Caco-2 (cell line): Measurements from ENCODE around the gene CBX4. TPM values are rescaled to one million over a fixed set of nuclear protein-coding genes. Genes with fewer than 3 reads are reported as not detected.
A peak's percentile ranks its signal among the peaks of the same experiment; 100 is the strongest.

ENCODE experiments used
- BruUV-seq: library from RNA; stranded (reverse); fragments of 400-500 nt; replicated peaks from 2 replicates; lab custom pipeline; 2021; lab: Mats Ljungman, UMichigan
- CTCF ChIA-PET: fragments of 300-600 bp; sonication (Branson Sonifier 250); formaldehyde crosslinking; loops from one replicate; lab custom pipeline; 2022; ENCODE audit warnings: antibody characterized with exemption; lab: Charles Lee
- POLR2A ChIA-PET: fragments of 300-600 bp; sonication (Branson Sonifier 250); formaldehyde crosslinking; loops from one replicate; lab custom pipeline; 2022; ENCODE audit warnings: antibody characterized with exemption; lab: Charles Lee
- DNase-seq, 2 experiments: peaks; one replicate each; pipeline versions ENCODE4 v3.0.0 to v3.0.0-alpha.2; 2020 to 2022
- H3K27me3 ChIP-seq: replicated peaks from 2 replicates; pipeline ENCODE4 v1.6.0; 2011; ENCODE audit warnings: low read length; ENCODE audit not compliant: control insufficient read depth, insufficient read depth
- H3K36me3 ChIP-seq: 2 replicates; pipeline ENCODE4 v1.5.1; 2011; ENCODE audit warnings: low read length; ENCODE audit not compliant: control insufficient read depth, insufficient read depth
- H3K4me1 ChIP-seq: fragments of 250-450 bp; sonication (Bioruptor Pico); 2 replicates; pipeline ENCODE4 v1.5.1; 2020; ENCODE audit warnings: mild to moderate bottlenecking
- H3K4me3 ChIP-seq: 2 replicates; pipeline ENCODE4 v1.5.1; 2011; ENCODE audit warnings: low read depth, mild to moderate bottlenecking, control low read depth, low read length
- H3K9me3 ChIP-seq: fragments of 250-450 bp; sonication (Bioruptor Pico); 2 replicates; pipeline ENCODE4 v1.5.1; 2020; ENCODE audit warnings: mild to moderate bottlenecking, moderate library complexity
- H3K27ac Mint-ChIP-seq: one replicate; pipeline ENCODE4 v1.8.0; 2022; ENCODE audit warnings: mixed read lengths; ENCODE audit not compliant: unreplicated experiment
- H3K27me3 Mint-ChIP-seq: one replicate; pipeline ENCODE4 v1.8.0; 2022; ENCODE audit warnings: mixed read lengths; ENCODE audit not compliant: insufficient read depth, unreplicated experiment
- H3K36me3 Mint-ChIP-seq: one replicate; pipeline ENCODE4 v1.8.0; 2022; ENCODE audit warnings: mild to moderate bottlenecking, mixed read lengths; ENCODE audit not compliant: insufficient read depth, unreplicated experiment
- H3K4me1 Mint-ChIP-seq: one replicate; pipeline ENCODE4 v1.8.0; 2022; ENCODE audit warnings: low read depth, mixed read lengths; ENCODE audit not compliant: unreplicated experiment
- H3K4me3 Mint-ChIP-seq: one replicate; pipeline ENCODE4 v1.8.0; 2022; ENCODE audit warnings: mild to moderate bottlenecking, moderate library complexity, mixed read lengths; ENCODE audit not compliant: unreplicated experiment
- H3K9me3 Mint-ChIP-seq: one replicate; pipeline ENCODE4 v1.8.0; 2022; ENCODE audit warnings: mixed read lengths; ENCODE audit not compliant: unreplicated experiment
- intact Hi-C: fragments of 100-400 bp; cut with micrococcal nuclease; formaldehyde crosslinking; loops from one replicate; pipeline ENCODE4 v1.10.0; 2022; ENCODE audit not compliant: unreplicated experiment
- total RNA-seq: library from RNA; stranded (reverse); gene quantifications from 2 replicates; pipeline ENCODE4 v1.2.3, GENCODE V29; 2022
- TF ChIP-seq, protein P1 (sequence below), 2 experiments: fragments of 200-600 bp in 1 of 2; IDR thresholded peaks; 1 replicate in 1 of 2; 2 replicates in 1 of 2; pipeline versions ENCODE4 v1.5.1 to v1.8.0; 2011 to 2022; ENCODE audit warnings: antibody characterized with exemption in 1 of 2, control low read depth in 1 of 2, inconsistent platforms in 1 of 2, low read depth in 1 of 2, low read length in 1 of 2, mild to moderate bottlenecking in 1 of 2, moderate library complexity in 1 of 2; ENCODE audit not compliant: insufficient read depth in 1 of 2, severe bottlenecking in 1 of 2, unreplicated experiment in 1 of 2

Gene CBX4
- total RNA-seq, 1 experiment from 2014 or later = 114 TPM

DNA sequence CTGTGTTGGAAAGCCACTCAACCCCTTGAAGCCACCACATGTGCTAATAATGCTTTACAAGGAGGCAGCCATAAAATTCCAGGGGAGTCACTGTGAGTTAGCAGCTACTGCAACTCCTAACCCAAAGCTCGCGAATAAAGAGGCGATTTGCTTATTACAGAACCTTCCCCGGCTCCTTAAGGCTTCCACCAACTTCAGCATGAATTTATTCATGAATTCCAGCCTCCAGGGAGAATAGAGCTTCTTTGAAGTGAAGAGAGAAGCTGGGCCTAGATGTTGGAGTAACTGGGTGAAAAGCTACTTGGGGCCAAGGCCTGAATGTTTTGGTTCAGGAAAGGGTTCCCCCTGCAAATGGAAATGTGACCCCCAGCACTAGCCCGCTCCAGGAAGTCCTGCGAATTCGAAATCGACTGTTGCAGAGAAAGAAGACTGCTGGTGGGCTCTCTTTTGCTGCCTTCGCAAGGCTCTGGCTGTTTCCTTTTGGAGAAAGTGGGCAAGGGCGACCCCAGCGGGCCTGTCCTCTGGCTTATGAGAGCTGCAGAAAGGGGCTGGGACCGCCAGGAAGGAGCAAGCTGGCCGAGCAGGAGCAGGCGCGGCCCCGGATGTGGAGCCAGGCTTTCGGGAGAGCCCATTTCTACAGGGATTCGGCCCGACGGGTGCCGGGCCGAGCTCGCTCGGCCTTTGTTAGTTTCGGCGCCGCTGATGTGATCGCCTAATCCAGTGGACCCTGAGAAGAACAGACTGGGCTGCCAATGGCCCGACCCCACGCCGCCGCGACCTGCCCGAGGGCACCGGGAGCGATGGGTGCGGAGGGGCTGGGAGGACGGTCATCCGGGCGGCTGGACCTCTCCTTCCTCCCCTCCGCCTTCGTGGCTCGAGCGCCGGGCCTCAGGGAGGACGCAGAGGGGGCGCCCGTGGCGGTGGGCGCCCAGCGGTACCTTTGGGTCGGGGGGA lies 50.0 kb downstream of the CBX4 start:
- H3K36me3 ChIP-seq = no peaks in the 10 kb centered on the region
- H3K4me3 Mint-ChIP-seq = no peak overlapping the region
- no peak for DNase-seq
- H3K9me3 ChIP-seq = no peaks in the 10 kb centered on the region
- ChIA-PET POLR2A (interaction anchor here (0.6 to 0.8 kb wide), 3 partner anchors 8 to 56 kb away, joined by 3 to 8 read pairs (median 4); partner anchors contain the start of gene CBX8), CTCF (interaction anchor here (0.9 to 1.2 kb wide), 3 partner anchors 22 to 47 kb away, joined by 3 to 5 read pairs (median 3); no protein-coding TSS in a partner anchor)
- TF ChIP-seq, protein P1, sequence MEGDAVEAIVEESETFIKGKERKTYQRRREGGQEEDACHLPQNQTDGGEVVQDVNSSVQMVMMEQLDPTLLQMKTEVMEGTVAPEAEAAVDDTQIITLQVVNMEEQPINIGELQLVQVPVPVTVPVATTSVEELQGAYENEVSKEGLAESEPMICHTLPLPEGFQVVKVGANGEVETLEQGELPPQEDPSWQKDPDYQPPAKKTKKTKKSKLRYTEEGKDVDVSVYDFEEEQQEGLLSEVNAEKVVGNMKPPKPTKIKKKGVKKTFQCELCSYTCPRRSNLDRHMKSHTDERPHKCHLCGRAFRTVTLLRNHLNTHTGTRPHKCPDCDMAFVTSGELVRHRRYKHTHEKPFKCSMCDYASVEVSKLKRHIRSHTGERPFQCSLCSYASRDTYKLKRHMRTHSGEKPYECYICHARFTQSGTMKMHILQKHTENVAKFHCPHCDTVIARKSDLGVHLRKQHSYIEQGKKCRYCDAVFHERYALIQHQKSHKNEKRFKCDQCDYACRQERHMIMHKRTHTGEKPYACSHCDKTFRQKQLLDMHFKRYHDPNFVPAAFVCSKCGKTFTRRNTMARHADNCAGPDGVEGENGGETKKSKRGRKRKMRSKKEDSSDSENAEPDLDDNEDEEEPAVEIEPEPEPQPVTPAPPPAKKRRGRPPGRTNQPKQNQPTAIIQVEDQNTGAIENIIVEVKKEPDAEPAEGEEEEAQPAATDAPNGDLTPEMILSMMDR (IDR thresholded peaks at IDR 0.05; ENCODE audit: insufficient read depth in 1 of 2, low read depth in 1 of 2, low read length in 1 of 2, severe bottlenecking in 1 of 2, unreplicated experiment in 1 of 2) = no peak
- H3K4me3 ChIP-seq = no peak overlapping the region
- peaks cover 61% of the 10 kb centered on the region for H3K36me3 Mint-ChIP-seq
- intact Hi-C loops = no loop called here
- no peaks in the 10 kb centered on the region for H3K27me3 Mint-ChIP-seq
- H3K27me3 ChIP-seq = no peaks in the 10 kb centered on the region
- peak overlapping the region; percentile 7 for H3K27ac Mint-ChIP-seq
- no TSS peak for BruUV-seq
- H3K9me3 Mint-ChIP-seq = no peaks in the 10 kb centered on the region
- H3K4me1 Mint-ChIP-seq = no peaks in the 10 kb centered on the region
- H3K4me1 ChIP-seq = no peaks in the 10 kb centered on the region

DNA sequence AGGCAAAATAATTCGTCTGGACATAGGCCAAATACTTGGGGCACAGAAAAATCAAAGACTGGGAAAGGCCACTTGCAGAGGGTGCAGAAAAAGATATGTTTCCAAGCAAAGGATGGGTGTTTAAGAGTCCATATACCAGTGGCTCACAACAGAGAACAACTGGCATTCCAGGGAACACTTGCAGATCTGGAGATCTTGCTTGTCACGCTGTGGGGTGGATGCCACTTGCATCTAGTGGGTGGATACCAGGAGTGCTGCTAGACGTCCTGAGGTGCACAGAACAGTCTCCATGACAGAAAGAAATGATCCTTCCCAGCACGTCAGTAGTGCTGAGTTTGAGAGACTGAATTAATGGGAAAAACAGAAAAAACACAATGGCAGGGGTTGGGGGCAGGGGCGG lies 50.8 kb downstream of the CBX4 start:
- Histone ChIP-seq H3K4me3 (no peak overlapping the region), H3K9me3 (no peaks in the 10 kb centered on the region), H3K4me1 (no peaks in the 10 kb centered on the region), H3K36me3 (no peaks in the 10 kb centered on the region), H3K27me3 (no peaks in the 10 kb centered on the region)
- H3K27ac Mint-ChIP-seq = peak overlapping the region; percentile 7
- ChIA-PET CTCF (interaction anchor here (1.2 kb wide), 1 partner anchor 23 kb away, joined by 3 read pairs; no protein-coding TSS in a partner anchor), POLR2A (interaction anchor here (0.6 kb wide), 1 partner anchor 56 kb away, joined by 4 read pairs; no protein-coding TSS in a partner anchor)
- no peak for DNase-seq
- TF ChIP-seq, protein P1 (IDR thresholded peaks at IDR 0.05; ENCODE audit: insufficient read depth in 1 of 2, low read depth in 1 of 2, low read length in 1 of 2, severe bottlenecking in 1 of 2, unreplicated experiment in 1 of 2) = no peak
- H3K9me3 Mint-ChIP-seq = no peaks in the 10 kb centered on the region
- H3K36me3 Mint-ChIP-seq = peaks cover 54% of the 10 kb centered on the region
- no peaks in the 10 kb centered on the region for H3K27me3 Mint-ChIP-seq
- no peak overlapping the region for H3K4me3 Mint-ChIP-seq
- no TSS peak for BruUV-seq
- intact Hi-C loops = no loop called here
- no peaks in the 10 kb centered on the region for H3K4me1 Mint-ChIP-seq

DNA sequence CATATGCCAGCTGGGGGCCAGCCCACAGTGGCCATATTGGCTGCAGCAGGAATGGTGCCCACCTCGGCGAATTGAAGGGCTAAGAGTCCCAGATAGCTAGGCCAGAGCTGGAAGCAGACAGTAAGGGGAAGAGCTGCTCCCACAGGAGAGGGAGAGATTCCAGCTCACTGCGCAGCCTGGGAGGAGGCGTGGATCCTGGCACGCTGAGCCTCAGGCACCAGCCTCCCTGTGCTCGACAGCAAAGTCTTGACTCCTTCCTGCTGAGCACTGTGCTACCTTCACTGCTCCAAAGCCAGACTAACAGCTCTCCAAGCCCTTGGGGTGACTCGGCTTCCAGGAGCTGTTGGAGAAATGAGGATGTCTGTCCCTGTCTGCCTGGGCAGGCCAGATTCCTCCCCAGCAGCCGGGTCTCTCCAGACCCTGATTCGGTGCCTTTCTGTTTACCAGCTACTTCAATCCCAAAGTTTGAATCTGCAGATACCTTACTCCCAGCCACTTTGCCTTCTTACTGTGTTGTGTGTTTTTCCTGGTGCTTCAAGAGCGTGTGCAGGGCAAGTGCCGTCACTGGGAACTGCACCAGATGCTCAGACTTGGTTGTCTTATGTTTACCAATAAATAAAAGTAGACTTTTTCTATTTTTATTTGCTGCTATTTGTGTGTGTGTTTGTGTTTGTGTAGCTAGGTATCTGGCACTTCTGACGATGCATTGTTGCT lies 52.2 kb downstream of the CBX4 start:
- intact Hi-C loops = no loop called here
- Mint-ChIP-seq H3K4me1 (no peaks in the 10 kb centered on the region), H3K27ac (peak overlapping the region; percentile 55), H3K9me3 (no peaks in the 10 kb centered on the region), H3K4me3 (no peak overlapping the region), H3K27me3 (no peaks in the 10 kb centered on the region), H3K36me3 (peaks cover 55% of the 10 kb centered on the region)
- H3K36me3 ChIP-seq = no peaks in the 10 kb centered on the region
- TF ChIP-seq, protein P1 (IDR thresholded peaks at IDR 0.05; ENCODE audit: insufficient read depth in 1 of 2, low read depth in 1 of 2, low read length in 1 of 2, severe bottlenecking in 1 of 2, unreplicated experiment in 1 of 2) = no peak
- no peak overlapping the region for H3K4me3 ChIP-seq
- ChIA-PET POLR2A (interaction anchor here (0.5 to 1.4 kb wide), 3 partner anchors 10 to 139 kb away, joined by 3 to 6 read pairs (median 5); partner anchors contain the start of gene CBX8), CTCF (interaction anchor here (1.7 kb wide), 1 partner anchor 10 kb away, joined by 7 read pairs; the partner anchor contains the start of gene CBX8)
- no peaks in the 10 kb centered on the region for H3K9me3 ChIP-seq
- H3K27me3 ChIP-seq = no peaks in the 10 kb centered on the region
- TSS peak; percentile 12 for BruUV-seq
- H3K4me1 ChIP-seq = no peaks in the 10 kb centered on the region
- DNase-seq = no peak
